OCI-LY1 (cell line): ENCODE data around the gene SPATA32.

ENCODE experiments used
- H2AFZ ChIP-seq: fragments of 200-600 bp; sonication (generic), shearing (Covaris generic); 2 replicates; pipeline ENCODE4 v1.6.0; 2014; ENCODE audit warnings: antibody characterized with exemption, mild to moderate bottlenecking, low read length
- H3F3A ChIP-seq: fragments of 200-600 bp; sonication (generic), shearing (Covaris generic); 2 replicates; pipeline ENCODE4 v1.6.0; 2014; ENCODE audit warnings: mild to moderate bottlenecking, antibody characterized with exemption, low read length, moderate library complexity; ENCODE audit not compliant: insufficient read depth
- H3K27ac ChIP-seq: fragments of 200-600 bp; sonication (generic); 2 replicates; pipeline ENCODE4 v1.5.1; 2014; ENCODE audit warnings: low read length, mixed run types, mild to moderate bottlenecking, low read depth; ENCODE audit not compliant: poor library complexity, severe bottlenecking
- H3K27me3 ChIP-seq: fragments of 200-600 bp; sonication (generic); 2 replicates; pipeline ENCODE4 v1.6.0; 2014; ENCODE audit warnings: antibody characterized with exemption, mild to moderate bottlenecking, low read length, moderate library complexity; ENCODE audit not compliant: insufficient read depth
- H3K36me3 ChIP-seq: fragments of 200-600 bp; sonication (generic); 2 replicates; pipeline ENCODE4 v1.6.1; 2014; ENCODE audit warnings: mild to moderate bottlenecking, antibody characterized with exemption, low read length, moderate library complexity, mixed read lengths; ENCODE audit not compliant: insufficient read depth
- H3K4me1 ChIP-seq: fragments of 200-600 bp; sonication (generic); 2 replicates; pipeline ENCODE4 v1.5.1; 2014; ENCODE audit warnings: mild to moderate bottlenecking, low read length, moderate library complexity; ENCODE audit not compliant: insufficient read depth, severe bottlenecking
- H3K4me2 ChIP-seq: fragments of 200-600 bp; sonication (generic), shearing (Covaris generic); 2 replicates; pipeline ENCODE4 v1.6.1; 2014; ENCODE audit warnings: low read length
- H3K4me3 ChIP-seq: fragments of 200-600 bp; sonication (generic); 2 replicates; pipeline ENCODE4 v1.5.1; 2014; ENCODE audit warnings: low read length, low read depth, mild to moderate bottlenecking, mixed read lengths; ENCODE audit not compliant: poor library complexity, severe bottlenecking
- H3K79me2 ChIP-seq: fragments of 200-600 bp; shearing (Covaris generic); 2 replicates; pipeline ENCODE4 v1.6.1; 2016; ENCODE audit warnings: mixed run types, low read length, mixed read lengths; ENCODE audit not compliant: insufficient read depth
- H3K9ac ChIP-seq: fragments of 200-600 bp; sonication (generic), shearing (Covaris generic); 2 replicates; pipeline ENCODE4 v1.6.1; 2014; ENCODE audit warnings: mild to moderate bottlenecking, low read length, mixed read lengths
- H3K9me2 ChIP-seq: fragments of 200-600 bp; sonication (generic), shearing (Covaris generic); 2 replicates; pipeline ENCODE4 v1.6.1; 2014; ENCODE audit warnings: low read depth, mild to moderate bottlenecking, low read length, mixed read lengths
- H3K9me3 ChIP-seq: fragments of 200-600 bp; shearing (Covaris generic); 2 replicates; pipeline ENCODE4 v1.6.1; 2014; ENCODE audit warnings: low read length, mixed read lengths
- H4K20me1 ChIP-seq: fragments of 200-600 bp; sonication (generic), shearing (Covaris generic); 2 replicates; pipeline ENCODE4 v1.6.0; 2016; ENCODE audit warnings: mild to moderate bottlenecking, low read length; ENCODE audit not compliant: insufficient read depth
- EZH2 ChIP-seq: fragments of 200-600 bp; sonication (generic), shearing (Covaris generic); IDR thresholded peaks from 2 replicates; pipeline ENCODE4 v1.8.0; 2017; ENCODE audit warnings: borderline replicate concordance, mixed run types, mild to moderate bottlenecking, antibody characterized with exemption, low read length, moderate library complexity, mixed read lengths
- TF ChIP-seq, protein P1 (sequence below): fragments of 200-600 bp; sonication (generic), shearing (Covaris generic); IDR thresholded peaks from 2 replicates; pipeline ENCODE4 v1.5.1; 2017; ENCODE audit warnings: mild to moderate bottlenecking, antibody characterized with exemption, low read length, moderate library complexity, mixed read lengths

SPATA32 gene

DNA sequence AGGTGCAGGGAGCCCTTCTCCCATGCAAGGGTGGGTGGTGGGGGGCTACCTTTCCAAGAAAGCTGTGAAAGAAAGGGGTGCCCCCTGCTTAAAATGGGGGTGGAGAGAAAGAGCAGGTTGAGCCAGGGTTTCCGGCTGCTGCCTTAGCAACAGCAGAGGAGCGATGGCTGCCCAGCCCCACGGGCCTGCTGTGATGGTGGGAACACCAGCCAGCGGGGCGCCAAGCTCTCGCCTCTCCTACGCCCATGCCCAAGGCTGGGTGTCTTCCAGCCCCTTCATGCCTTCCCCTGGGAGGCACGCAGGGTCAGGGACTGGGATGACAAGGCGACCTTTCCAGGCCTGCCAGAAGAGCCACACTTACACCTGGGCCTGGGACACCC, 37.2 kb downstream of the SPATA32 start:
- H3K79me2 ChIP-seq: no peaks in the 10 kb centered on the region
- H3K9ac ChIP-seq: peak overlapping the region; percentile 79; the same call in 1 of the 2 replicates
- peaks cover 5% of the 10 kb centered on the region; the same call in 1 of the 2 replicates for H3F3A ChIP-seq
- no peaks in the 10 kb centered on the region for H3K9me2 ChIP-seq
- H3K4me1 ChIP-seq: peaks cover 74% of the 10 kb centered on the region
- peak overlapping the region; percentile 95 for H3K27ac ChIP-seq
- H3K4me2 ChIP-seq: peak overlapping the region; percentile 95
- no peaks in the 10 kb centered on the region for H3K36me3 ChIP-seq
- no peaks in the 10 kb centered on the region for H4K20me1 ChIP-seq
- peak overlapping the region; percentile 48 for H3K4me3 ChIP-seq
- TF ChIP-seq, protein P1, sequence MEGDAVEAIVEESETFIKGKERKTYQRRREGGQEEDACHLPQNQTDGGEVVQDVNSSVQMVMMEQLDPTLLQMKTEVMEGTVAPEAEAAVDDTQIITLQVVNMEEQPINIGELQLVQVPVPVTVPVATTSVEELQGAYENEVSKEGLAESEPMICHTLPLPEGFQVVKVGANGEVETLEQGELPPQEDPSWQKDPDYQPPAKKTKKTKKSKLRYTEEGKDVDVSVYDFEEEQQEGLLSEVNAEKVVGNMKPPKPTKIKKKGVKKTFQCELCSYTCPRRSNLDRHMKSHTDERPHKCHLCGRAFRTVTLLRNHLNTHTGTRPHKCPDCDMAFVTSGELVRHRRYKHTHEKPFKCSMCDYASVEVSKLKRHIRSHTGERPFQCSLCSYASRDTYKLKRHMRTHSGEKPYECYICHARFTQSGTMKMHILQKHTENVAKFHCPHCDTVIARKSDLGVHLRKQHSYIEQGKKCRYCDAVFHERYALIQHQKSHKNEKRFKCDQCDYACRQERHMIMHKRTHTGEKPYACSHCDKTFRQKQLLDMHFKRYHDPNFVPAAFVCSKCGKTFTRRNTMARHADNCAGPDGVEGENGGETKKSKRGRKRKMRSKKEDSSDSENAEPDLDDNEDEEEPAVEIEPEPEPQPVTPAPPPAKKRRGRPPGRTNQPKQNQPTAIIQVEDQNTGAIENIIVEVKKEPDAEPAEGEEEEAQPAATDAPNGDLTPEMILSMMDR: no peak
- no peak for TF ChIP-seq EZH2
- H3K27me3 ChIP-seq: no peaks in the 10 kb centered on the region; the same call in 1 of the 2 replicates
- no peak overlapping the region for H2AFZ ChIP-seq
- no peaks in the 10 kb centered on the region for H3K9me3 ChIP-seq

DNA sequence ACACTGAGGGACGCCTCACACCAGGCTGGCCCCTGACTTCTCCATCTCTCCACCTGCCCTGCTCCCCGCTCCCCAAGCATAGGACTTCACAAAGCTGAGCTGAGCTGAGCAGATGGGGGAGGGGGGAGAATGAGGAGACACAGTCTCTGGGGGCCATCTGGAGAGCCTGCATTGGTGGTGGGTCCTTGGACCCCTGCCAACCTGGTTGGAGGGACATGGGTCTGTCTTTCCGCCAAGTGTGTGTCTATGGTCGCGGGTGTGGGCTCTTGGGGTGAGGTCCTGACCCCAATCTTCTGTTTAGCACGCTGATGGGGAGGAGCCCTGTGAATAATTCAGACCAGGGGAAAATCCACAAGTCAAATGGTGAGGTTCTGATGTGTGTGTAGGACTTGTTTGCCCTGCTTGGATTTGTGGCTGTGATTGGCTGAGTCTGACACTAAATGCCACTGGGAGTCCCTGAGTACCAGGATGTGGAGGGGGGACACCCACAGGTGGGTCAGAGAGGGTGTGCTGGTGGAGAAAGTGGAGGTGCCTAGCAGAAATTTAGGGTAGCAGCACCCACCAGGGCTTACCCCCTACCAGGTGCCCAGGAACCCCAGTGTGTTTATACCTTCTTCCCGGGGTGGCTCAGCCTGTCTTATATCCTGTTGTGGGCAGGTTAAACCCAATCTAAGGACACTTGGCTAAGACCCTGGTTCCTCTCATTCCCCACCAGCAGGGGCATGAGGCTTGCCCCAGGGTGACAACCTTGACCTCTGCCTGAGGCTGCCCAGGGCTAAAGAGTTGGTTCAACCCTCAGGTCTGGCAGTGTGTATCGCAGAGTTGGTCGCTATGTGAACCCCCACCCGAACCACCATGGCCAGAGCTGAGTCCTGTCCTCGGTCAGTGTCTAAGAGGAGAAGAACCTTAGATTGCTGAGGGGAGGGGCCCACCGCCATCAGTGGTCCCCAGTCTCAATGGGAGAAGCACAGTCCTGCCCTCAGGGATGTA, 38.1 kb downstream of the SPATA32 start:
- H4K20me1 ChIP-seq: no peaks in the 10 kb centered on the region
- H2AFZ ChIP-seq: no peak overlapping the region
- no peaks in the 10 kb centered on the region; the same call in 1 of the 2 replicates for H3K27me3 ChIP-seq
- no peaks in the 10 kb centered on the region for H3K9me2 ChIP-seq
- peaks cover 66% of the 10 kb centered on the region for H3K4me1 ChIP-seq
- no peak for TF ChIP-seq EZH2
- TF ChIP-seq, protein P1: peak; percentile 30; the same call in 1 of the 2 replicates
- H3K79me2 ChIP-seq: no peaks in the 10 kb centered on the region
- peaks cover 5% of the 10 kb centered on the region; the same call in 1 of the 2 replicates for H3F3A ChIP-seq
- peak overlapping the region; percentile 95 for H3K4me2 ChIP-seq
- peak overlapping the region; percentile 80 for H3K4me3 ChIP-seq
- peak overlapping the region; percentile 79 for H3K9ac ChIP-seq
- no peaks in the 10 kb centered on the region for H3K9me3 ChIP-seq
- peak overlapping the region; percentile 95 for H3K27ac ChIP-seq
- no peaks in the 10 kb centered on the region for H3K36me3 ChIP-seq

DNA sequence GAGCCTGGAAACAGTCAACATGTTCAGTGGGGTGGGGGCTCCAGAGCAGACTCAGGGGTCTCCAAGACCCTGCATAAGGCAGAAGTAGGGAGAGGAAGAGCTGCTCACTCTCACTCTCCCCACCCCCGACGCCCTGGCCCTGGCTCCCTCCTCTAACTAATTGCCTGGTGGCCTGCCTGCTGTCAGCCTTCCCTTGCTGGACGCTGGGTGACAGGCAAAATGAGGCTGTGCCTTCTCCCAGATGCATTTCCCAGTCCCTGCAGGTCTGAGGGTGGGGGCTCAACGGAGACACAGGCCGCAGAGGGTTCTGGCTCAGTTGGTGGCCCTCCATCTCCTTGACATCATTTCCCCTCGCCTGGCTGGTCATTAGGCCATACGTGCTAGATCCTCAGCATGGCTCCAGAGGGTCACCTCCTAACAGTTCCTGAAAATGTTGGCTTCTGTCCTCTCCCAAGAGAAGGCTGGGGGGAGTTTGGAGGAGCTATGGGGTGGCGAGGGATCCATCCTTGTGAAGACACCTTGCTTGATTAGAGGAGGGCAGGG, 38.8 kb downstream of the SPATA32 start:
- no peak for TF ChIP-seq EZH2
- TF ChIP-seq, protein P1: no peak
- no peaks in the 10 kb centered on the region for H3K36me3 ChIP-seq
- peaks cover 58% of the 10 kb centered on the region for H3K4me1 ChIP-seq
- peak overlapping the region; percentile 80 for H3K4me3 ChIP-seq
- H4K20me1 ChIP-seq: no peaks in the 10 kb centered on the region
- no peaks in the 10 kb centered on the region; the same call in 1 of the 2 replicates for H3K27me3 ChIP-seq
- peak overlapping the region; percentile 95 for H3K4me2 ChIP-seq
- H3K9ac ChIP-seq: peak overlapping the region; percentile 79
- H3K79me2 ChIP-seq: no peaks in the 10 kb centered on the region
- peaks cover 5% of the 10 kb centered on the region; the same call in 1 of the 2 replicates for H3F3A ChIP-seq
- no peak overlapping the region for H2AFZ ChIP-seq
- H3K9me2 ChIP-seq: no peaks in the 10 kb centered on the region
- peak overlapping the region; percentile 95 for H3K27ac ChIP-seq
- H3K9me3 ChIP-seq: no peaks in the 10 kb centered on the region
